SU-DHL-6 (cell line): ENCODE data around the gene APOBEC3G.

Experiments
- H2AFZ ChIP-seq: fragments of 200-600 bp; sonication (generic); 2 replicates; pipeline ENCODE4 v1.6.1; 2014; ENCODE audit warnings: low read depth, mild to moderate bottlenecking, moderate library complexity, mixed read lengths, antibody characterized with exemption, low read length; ENCODE audit not compliant: severe bottlenecking
- H3F3A ChIP-seq: fragments of 200-600 bp; shearing (Covaris generic); 2 replicates; pipeline ENCODE4 v1.6.0; 2016; ENCODE audit warnings: antibody characterized with exemption, mild to moderate bottlenecking; ENCODE audit not compliant: insufficient read depth
- H3K27ac ChIP-seq: fragments of 200-600 bp; sonication (generic); 2 replicates; pipeline ENCODE4 v1.5.1; 2016; ENCODE audit warnings: low read depth, mild to moderate bottlenecking, low read length, moderate library complexity, mixed read lengths
- H3K27me3 ChIP-seq: fragments of 200-600 bp; sonication (generic), shearing (Covaris generic); 2 replicates; pipeline ENCODE4 v1.6.0; 2014; ENCODE audit warnings: mild to moderate bottlenecking, low read length
- H3K36me3 ChIP-seq: fragments of 200-600 bp; sonication (generic); 2 replicates; pipeline ENCODE4 v1.6.1; 2014; ENCODE audit warnings: mild to moderate bottlenecking, low read length, mixed read lengths
- H3K4me2 ChIP-seq: fragments of 300-600, 200-600 bp; shearing (Covaris generic), sonication (generic); 2 replicates; pipeline ENCODE4 v1.6.0; 2014; ENCODE audit warnings: low read length, low read depth, mild to moderate bottlenecking; ENCODE audit not compliant: poor library complexity, severe bottlenecking
- H3K4me3 ChIP-seq: fragments of 200-600 bp; sonication (generic); 2 replicates; pipeline ENCODE4 v1.5.1; 2014; ENCODE audit warnings: antibody characterized with exemption, low read length, mild to moderate bottlenecking, mixed read lengths; ENCODE audit not compliant: insufficient read depth, poor library complexity, severe bottlenecking
- H3K79me2 ChIP-seq: fragments of 200-600 bp; sonication (generic); 2 replicates; pipeline ENCODE4 v1.6.1; 2014; ENCODE audit warnings: mild to moderate bottlenecking, low read length, moderate library complexity; ENCODE audit not compliant: insufficient read depth
- H3K9ac ChIP-seq: fragments of 200-600 bp; sonication (generic); 2 replicates; pipeline ENCODE4 v1.7.0; 2014; ENCODE audit warnings: mild to moderate bottlenecking, low read length
- H3K9me2 ChIP-seq: fragments of 200-600 bp; sonication (generic); replicated peaks from 2 replicates; pipeline ENCODE4 v1.6.1; 2014; ENCODE audit warnings: low read length; ENCODE audit not compliant: insufficient read depth
- H3K9me3 ChIP-seq: fragments of 200-600 bp; sonication (generic); 2 replicates; pipeline ENCODE4 v1.6.1; 2014; ENCODE audit warnings: low read length, mixed read lengths; ENCODE audit not compliant: insufficient read depth
- H4K20me1 ChIP-seq: fragments of 200-600 bp; sonication (generic); 2 replicates; pipeline ENCODE4 v1.6.1; 2014; ENCODE audit warnings: low read depth, mild to moderate bottlenecking, antibody characterized with exemption, low read length, moderate library complexity, mixed read lengths
- EZH2phosphoT487 ChIP-seq: fragments of 200-600 bp; sonication (generic), shearing (Covaris generic); conservative IDR thresholded peaks from 2 replicates; pipeline ENCODE4 v1.6.1; 2018; ENCODE audit warnings: mild to moderate bottlenecking, antibody characterized with exemption, low read length, moderate library complexity, mixed read lengths
- TF ChIP-seq, protein P1 (sequence below): fragments of 200-600 bp; sonication (generic); IDR thresholded peaks from one replicate; pipeline ENCODE4 v1.5.1; 2017; ENCODE audit warnings: antibody characterized with exemption, mild to moderate bottlenecking, low read length, moderate library complexity; ENCODE audit not compliant: insufficient read depth, poor library complexity, severe bottlenecking

APOBEC3G gene

DNA sequence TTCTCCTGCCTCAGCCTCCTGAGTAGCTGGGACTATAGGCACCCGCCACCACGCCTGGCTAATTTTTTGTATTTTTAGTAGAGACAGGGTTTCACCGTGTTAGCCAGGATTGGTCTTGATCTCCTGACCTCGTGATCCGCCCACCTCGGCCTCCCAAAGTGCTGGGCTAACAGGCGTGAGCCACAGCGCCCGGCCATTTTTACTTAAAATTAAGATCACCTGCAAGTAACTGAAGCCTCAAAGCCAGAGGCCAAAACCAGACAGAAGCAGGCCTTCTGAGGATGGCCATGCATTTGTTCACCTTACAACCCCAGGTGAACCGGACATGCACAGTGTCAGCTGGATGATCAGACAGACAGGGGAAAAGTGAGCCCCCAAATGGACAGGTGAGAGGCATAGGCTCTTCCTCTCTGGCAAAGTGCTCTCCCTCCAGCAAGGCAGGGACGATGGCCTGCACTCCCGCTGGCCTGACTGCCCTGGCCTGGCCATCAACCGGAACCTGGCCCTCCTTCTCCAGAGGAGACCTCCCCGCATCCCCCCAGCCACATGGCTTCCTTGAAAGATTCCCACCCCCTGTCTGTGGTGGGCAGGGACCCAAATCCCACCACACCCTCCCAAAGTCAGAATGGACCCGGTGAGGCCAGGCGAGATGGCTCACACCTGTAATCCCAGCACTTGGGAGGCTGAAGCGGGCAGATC lies 45.8 kb downstream of the APOBEC3G start:
- H3K9me2 ChIP-seq, result no peaks in the 10 kb centered on the region
- H3K4me2 ChIP-seq, result no peak overlapping the region
- no peak overlapping the region for H2AFZ ChIP-seq
- no peak overlapping the region for H3K9ac ChIP-seq
- H3K9me3 ChIP-seq, result no peaks in the 10 kb centered on the region
- H4K20me1 ChIP-seq, result no peaks in the 10 kb centered on the region
- no peaks in the 10 kb centered on the region for H3K27me3 ChIP-seq
- H3K79me2 ChIP-seq, result no peaks in the 10 kb centered on the region
- H3K36me3 ChIP-seq, result no peaks in the 10 kb centered on the region
- no peak overlapping the region for H3K4me3 ChIP-seq
- no peak overlapping the region for H3K27ac ChIP-seq
- no peaks in the 10 kb centered on the region for H3F3A ChIP-seq
- TF ChIP-seq, protein P1, sequence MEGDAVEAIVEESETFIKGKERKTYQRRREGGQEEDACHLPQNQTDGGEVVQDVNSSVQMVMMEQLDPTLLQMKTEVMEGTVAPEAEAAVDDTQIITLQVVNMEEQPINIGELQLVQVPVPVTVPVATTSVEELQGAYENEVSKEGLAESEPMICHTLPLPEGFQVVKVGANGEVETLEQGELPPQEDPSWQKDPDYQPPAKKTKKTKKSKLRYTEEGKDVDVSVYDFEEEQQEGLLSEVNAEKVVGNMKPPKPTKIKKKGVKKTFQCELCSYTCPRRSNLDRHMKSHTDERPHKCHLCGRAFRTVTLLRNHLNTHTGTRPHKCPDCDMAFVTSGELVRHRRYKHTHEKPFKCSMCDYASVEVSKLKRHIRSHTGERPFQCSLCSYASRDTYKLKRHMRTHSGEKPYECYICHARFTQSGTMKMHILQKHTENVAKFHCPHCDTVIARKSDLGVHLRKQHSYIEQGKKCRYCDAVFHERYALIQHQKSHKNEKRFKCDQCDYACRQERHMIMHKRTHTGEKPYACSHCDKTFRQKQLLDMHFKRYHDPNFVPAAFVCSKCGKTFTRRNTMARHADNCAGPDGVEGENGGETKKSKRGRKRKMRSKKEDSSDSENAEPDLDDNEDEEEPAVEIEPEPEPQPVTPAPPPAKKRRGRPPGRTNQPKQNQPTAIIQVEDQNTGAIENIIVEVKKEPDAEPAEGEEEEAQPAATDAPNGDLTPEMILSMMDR, result no peak
- no peak for TF ChIP-seq EZH2phosphoT487

GRCh38 chr22:39123751-39124581 lies 46.9 kb downstream of the APOBEC3G start:
- H3K27ac ChIP-seq, result no peak overlapping the region
- no peak overlapping the region for H3K9ac ChIP-seq
- no peaks in the 10 kb centered on the region for H3K27me3 ChIP-seq
- H3K9me3 ChIP-seq, result no peaks in the 10 kb centered on the region
- no peak for TF ChIP-seq EZH2phosphoT487
- TF ChIP-seq, protein P1, result no peak
- no peak overlapping the region for H2AFZ ChIP-seq
- no peak overlapping the region for H3K4me2 ChIP-seq
- no peaks in the 10 kb centered on the region for H3K36me3 ChIP-seq
- H3K9me2 ChIP-seq, result no peaks in the 10 kb centered on the region
- H3F3A ChIP-seq, result no peaks in the 10 kb centered on the region
- H3K4me3 ChIP-seq, result no peak overlapping the region
- no peaks in the 10 kb centered on the region for H3K79me2 ChIP-seq
- no peaks in the 10 kb centered on the region for H4K20me1 ChIP-seq

DNA sequence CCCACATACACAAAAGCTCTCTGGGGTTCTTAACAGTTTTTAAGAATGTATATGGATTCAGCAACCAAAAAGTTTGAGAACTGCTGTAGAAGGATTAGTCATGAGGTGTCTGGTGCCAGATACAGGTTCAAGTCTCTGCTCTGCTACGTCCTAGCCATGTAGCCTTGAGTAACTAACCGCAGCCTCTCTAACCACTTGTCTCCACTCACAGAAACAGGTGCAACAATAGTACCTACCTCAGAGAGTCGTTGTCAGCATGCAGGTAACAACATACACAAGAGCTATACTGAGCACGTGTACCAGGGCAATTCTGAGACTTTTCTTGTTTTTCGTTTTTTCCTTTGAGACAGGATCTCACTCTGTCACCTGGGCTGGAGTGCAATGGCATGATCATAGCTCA lies 48.5 kb downstream of the APOBEC3G start:
- Histone ChIP-seq H4K20me1 (no peaks in the 10 kb centered on the region), H3F3A (no peaks in the 10 kb centered on the region), H3K9me3 (no peaks in the 10 kb centered on the region), H3K9ac (no peak overlapping the region), H3K27me3 (no peaks in the 10 kb centered on the region), H3K4me2 (no peak overlapping the region), H3K4me3 (no peak overlapping the region), H3K79me2 (no peaks in the 10 kb centered on the region), H3K27ac (no peak overlapping the region), H3K36me3 (no peaks in the 10 kb centered on the region), H3K9me2 (no peaks in the 10 kb centered on the region), H2AFZ (no peak overlapping the region)
- no peak for TF ChIP-seq EZH2phosphoT487
- TF ChIP-seq, protein P1, result no peak
